Activated CD8-positive, alpha-beta memory T cell treated with anti-CD3 and anti-CD28 coated beads, Interleukin-2, amount 50 U/mL, for 4 hours (primary cell): ENCODE data around the gene SLC11A2.
"Not testable (repeated sequence)": the region's sequence is repeated elsewhere in the genome, so short reads cannot be mapped to it uniquely, and the experiment has no call there.

Source experiments
- DNase-seq: peaks from one replicate; pipeline ENCODE4 v3.0.0-alpha.2; 2020

The SLC11A2 gene

DNA sequence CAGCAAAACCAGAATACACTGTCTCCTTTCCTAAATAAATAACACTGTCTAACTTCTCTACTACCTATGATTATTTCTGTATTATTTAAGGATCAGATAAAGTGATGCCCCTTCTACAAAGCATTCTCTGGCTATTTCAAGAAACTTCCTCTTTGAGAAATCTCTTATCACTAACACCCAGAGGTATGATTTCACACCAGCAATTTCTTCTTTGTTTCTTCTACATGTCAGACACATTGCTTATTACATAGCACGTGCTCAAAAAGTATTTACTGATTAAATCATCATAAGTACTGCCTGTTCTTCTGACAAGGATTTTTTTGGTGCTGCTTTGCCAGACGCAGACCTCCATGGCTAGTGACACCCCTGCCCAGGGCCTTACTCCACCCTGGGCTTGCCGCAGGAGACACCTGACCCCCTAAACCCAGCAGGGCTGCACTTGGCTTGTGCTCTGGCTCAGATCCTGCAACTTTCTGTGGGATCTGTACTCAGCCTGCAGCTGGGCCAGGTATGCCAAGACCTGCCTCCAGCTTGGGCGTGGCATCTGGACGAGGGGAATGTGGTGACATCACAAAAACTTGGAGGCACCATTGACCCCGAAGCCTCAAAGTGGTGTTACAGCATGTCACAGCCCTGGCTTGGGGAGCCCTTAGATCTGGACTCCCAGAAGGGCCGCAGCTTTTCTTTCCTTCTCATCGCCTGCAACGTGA lies 89.2 kb downstream of the SLC11A2 start:
- DNase-seq = no peak

- no peak for DNase-seq
These were observed 91.0 kb downstream of the SLC11A2 start for GRCh38 chr12:50934981-50935807.

DNA sequence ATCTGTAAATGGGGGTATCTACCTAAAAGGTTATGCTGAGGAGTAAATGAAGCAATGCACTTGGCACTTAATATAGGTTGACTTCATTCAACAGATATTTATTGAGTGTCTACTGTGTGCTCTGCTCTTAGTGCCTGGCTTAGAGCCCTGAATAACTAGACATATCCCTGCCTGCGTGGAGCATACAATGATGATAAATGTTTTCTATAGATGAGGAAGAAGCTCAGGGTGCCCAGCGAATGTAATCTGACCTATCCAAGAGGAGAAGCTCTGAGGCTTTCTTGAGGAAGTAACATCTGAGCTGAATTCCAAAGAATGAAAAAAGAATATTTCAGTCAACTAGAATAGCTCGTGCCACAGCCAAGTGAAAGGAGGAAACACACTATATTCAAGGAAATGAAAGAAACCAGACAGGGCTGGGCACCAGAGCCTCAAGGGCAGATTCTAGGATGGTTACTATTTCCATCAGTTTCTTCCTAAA lies 91.8 kb downstream of the SLC11A2 start:
- no peak for DNase-seq

GRCh38 chr12:50933459-50934124 lies 92.6 kb downstream of the SLC11A2 start:
- no peak for DNase-seq

- DNase-seq = no peak
These were observed 93.3 kb downstream of the SLC11A2 start for GRCh38 chr12:50932787-50933280.

DNA sequence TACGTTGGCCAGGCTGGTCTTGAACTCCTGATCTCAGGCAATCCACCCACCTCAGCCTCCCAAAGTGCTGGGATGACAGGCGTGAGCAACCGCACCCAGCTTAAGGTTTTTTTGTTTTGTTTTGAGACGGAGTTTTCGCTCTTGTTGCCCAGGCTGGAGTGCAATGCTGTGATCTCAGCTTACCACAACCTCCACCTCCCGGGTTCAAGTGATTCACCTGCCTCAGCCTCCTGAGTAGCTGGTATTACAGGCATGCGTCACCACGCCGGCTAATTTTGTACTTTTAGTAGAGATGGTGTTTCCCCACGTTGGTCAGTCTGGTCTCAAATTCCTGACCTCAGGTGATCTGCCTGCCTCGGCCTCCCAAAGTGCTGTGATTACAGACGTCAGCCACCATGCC lies 95.7 kb downstream of the SLC11A2 start:
- not testable (repeated sequence) for DNase-seq

GRCh38 chr12:50929831-50930230 lies 96.4 kb downstream of the SLC11A2 start:
- DNase-seq = no peak
